DMS 273 (cell line): Measurements from ENCODE around the gene DEFB125.

Experiments
- DNase-seq: peaks from one replicate; lab custom pipeline; 2025; ENCODE audit not compliant: unreplicated experiment; lab: John Stamatoyannopoulos, UW

The DEFB125 gene

DNA sequence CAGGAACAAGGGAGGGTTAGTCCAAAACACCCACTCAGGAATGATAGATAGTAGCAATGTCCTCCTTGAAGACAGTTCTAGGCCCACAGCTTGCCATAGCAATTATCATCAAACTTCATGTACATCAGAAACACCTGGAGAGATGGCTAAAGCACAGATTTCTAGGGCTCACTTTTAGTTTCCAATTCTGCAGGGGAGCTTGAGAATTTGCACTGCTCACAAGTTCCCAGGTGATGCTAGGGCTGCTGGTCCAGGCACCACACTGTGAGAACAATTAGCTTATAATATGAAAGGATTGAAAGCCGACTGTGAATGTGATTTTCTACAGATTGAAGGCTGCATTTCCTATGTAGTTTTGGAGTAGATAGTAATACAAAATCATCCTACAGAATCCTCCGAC, 58.4 kb downstream of the DEFB125 start:
- DNase-seq = no peak
